Esophagus squamous epithelium (tissue), 4 donors: ENCODE measurements around the gene GTSE1.

Experiments
- POLR2A ChIP-seq, 4 donors: fragments of 450-650 bp; IDR thresholded peaks; one replicate each; pipeline ENCODE4 v1.6.1; 2017; ENCODE audit warnings: antibody characterized with exemption in 4 of 4, mild to moderate bottlenecking in 4 of 4, moderate library complexity in 3 of 4
- TF ChIP-seq, protein P1 (sequence below), 6 experiments: fragments of 450-650 bp in 4 of 6; fragments of 200-600 bp in 2 of 6; sonication (generic) in 2 of 6; IDR thresholded peaks; one replicate each; pipeline ENCODE4 v1.5.1; 2016 to 2019; ENCODE audit warnings: antibody characterized with exemption in 6 of 6, mild to moderate bottlenecking in 4 of 6, moderate library complexity in 4 of 6

DNA sequence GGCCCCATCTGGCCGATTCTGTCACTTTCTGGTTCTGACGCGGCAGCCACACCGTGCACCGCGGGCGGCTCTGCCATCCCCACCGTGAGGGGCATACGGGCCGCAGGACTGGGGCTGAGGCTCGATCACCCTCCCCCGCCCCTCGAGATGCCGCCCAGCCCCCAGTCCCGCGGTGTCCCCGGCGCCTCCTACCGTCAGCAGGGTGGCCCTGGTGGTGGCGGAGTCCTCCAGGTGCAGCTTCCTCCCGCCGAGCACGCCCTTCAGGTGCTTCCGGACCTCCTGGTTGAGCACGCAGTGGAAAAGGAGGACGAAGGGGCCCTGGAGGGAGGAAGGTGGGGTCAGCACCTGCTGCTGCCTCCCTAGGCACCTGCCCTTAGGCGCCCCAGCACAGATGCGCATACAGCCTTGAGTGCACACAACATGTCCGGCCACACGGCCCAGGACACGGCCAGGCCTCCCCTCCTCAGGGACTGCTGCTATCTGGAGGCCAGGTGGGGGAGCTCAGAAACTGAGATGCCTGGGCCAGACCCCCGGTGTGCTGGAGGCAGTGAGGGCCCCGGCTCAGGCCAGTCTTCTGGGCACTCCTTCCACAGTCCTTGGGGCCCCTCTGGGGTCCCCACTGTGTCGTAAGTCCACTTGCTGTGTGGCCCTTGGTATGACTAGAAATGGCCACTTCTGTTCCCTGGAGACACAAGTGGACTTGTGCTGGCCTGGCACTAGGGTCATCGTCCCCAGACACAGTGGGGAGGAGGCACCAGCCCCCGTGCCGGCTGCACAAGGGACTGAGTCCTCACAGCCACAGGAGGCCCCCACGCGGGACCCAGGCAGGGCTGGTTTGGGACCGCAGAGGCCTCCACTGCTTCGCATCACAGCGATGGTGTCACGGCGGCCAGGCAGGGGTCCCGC lies 70.4 kb downstream of the GTSE1 start:
- TF ChIP-seq, protein P1, sequence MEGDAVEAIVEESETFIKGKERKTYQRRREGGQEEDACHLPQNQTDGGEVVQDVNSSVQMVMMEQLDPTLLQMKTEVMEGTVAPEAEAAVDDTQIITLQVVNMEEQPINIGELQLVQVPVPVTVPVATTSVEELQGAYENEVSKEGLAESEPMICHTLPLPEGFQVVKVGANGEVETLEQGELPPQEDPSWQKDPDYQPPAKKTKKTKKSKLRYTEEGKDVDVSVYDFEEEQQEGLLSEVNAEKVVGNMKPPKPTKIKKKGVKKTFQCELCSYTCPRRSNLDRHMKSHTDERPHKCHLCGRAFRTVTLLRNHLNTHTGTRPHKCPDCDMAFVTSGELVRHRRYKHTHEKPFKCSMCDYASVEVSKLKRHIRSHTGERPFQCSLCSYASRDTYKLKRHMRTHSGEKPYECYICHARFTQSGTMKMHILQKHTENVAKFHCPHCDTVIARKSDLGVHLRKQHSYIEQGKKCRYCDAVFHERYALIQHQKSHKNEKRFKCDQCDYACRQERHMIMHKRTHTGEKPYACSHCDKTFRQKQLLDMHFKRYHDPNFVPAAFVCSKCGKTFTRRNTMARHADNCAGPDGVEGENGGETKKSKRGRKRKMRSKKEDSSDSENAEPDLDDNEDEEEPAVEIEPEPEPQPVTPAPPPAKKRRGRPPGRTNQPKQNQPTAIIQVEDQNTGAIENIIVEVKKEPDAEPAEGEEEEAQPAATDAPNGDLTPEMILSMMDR (IDR thresholded peaks at IDR 0.05) = no peak
- TF ChIP-seq POLR2A (IDR thresholded peaks at IDR 0.05) = no peak
